CD4-positive, alpha-beta T cell treated with Interferon gamma for 1 hour (primary cell): ENCODE measurements around the gene SLC31A1.

Experiments used
- DNase-seq: peaks from one replicate; pipeline ENCODE4 v3.0.0-alpha.2; 2020

The SLC31A1 gene

DNA sequence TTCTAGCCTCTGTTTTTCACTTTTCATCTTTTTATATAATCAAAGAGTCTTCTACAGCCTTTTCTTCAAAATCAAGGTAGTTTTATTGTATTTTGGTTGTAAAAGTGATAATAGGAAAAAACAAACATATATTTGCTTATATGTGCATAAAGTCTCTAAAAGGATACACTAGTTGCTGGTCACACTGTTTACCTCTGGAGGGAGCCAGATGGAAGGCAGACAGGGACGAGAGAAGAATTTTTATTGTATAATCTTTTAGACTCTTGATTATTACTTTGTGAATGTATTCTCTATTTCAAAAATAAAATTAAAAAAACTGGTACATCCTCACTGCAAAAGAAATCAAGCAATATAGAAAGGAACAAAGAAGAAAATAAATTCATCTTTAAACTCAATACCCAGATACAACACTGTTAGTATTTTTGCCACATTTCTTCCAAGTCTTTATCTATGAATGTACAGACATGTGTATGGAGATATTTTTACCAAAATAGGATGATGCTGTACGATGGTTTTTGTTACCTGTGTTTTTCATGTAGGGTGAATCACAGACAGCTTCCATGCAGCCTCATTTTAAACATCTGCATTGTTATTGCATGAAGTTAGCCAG is 88.0 kb downstream of the SLC31A1 start:
- no peak for DNase-seq

DNA sequence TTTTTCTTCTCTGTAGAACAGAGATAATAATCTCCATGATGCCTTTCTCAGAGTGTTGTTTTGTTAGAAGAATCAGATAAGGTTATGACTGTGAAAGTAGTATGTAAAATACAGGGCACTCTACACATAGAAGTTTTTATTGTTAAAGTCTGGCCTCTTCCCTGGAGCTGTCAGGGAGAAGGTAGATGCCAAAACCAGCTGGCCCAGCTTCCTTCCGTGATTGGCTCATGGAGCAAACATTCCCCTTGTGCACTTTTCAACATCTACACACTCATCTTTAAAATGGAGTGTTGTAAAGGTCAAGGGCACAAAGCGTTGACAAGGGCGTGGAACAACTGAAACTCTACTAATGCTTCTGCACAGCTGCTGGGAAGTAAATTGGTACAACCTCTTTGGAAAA is 89.2 kb downstream of the SLC31A1 start:
- no peak for DNase-seq

DNA sequence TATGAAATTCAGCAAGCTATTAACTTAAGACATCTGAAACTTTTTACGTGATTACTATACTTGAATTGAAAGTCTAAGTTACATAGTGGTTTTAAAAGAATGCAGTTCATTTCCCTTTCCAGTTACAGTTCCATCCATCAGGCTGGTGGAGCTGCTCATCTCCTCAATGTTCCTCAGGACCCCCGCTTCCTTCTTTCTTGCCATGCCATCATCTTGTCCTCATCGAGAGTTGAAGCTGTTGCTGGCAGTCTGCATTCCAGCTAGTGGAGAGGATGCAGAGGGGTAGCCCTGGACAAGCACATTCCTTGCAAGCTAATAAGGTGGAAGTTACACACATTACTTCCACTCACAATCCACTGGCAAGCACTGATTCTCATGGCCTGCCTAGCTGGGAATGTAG is 90.6 kb downstream of the SLC31A1 start:
- DNase-seq, result no peak

DNA sequence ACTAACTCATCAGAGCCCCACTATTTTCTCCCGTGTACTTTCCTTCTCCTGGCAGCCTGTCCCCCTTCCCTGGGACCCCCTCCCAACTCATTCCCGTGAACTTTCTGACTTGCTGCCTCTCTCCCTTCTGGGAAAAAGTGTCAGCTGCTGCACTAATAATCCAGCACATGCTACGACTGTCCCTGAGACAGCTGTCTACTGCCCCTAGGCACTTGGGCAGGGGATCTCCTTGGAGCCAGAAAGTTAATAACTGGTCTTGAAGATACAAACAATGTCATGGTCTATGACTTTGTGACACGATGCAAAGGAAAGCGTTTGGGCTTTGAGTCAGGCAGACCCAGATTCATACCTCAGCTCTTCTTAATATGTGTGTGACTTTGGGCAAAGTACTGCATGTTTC is 91.9 kb downstream of the SLC31A1 start:
- no peak for DNase-seq
